KOPT-K1 (cell line): ENCODE measurements around the gene MRPL24.

Experiments used
- H3K27ac ChIP-seq: fragments of 200-600 bp; sonication (generic); 2 replicates; pipeline ENCODE4 v1.5.1; 2016; ENCODE audit warnings: antibody characterized with exemption, mild to moderate bottlenecking, low read depth, low read length; ENCODE audit not compliant: poor library complexity, severe bottlenecking
- H3K36me3 ChIP-seq: fragments of 200-600 bp; sonication (generic); 2 replicates; pipeline ENCODE4 v1.5.1; 2017; ENCODE audit warnings: antibody characterized with exemption, mild to moderate bottlenecking, low read length, moderate library complexity; ENCODE audit not compliant: insufficient read depth
- H3K9me3 ChIP-seq: fragments of 200-600 bp; sonication (generic); 2 replicates; pipeline ENCODE4 v1.5.1; 2017; ENCODE audit warnings: antibody characterized with exemption, low read length, mild to moderate bottlenecking; ENCODE audit not compliant: insufficient read depth, poor library complexity, severe bottlenecking

MRPL24 gene

GRCh38 chr1:156740741-156741480 lies at the start of gene MRPL24:
Gene MRPL24, minus strand, starts transcription at chr1:156741088. Its CDS starts 2,384 bp downstream, at chr1:156738704.
- Histone ChIP-seq H3K9me3 (no peaks in the 10 kb centered on the region), H3K36me3 (peaks cover 63% of the 10 kb centered on the region), H3K27ac (peak within 1 kb of the TSS; percentile 84)

GRCh38 chr1:156789621-156790318 lies 48.9 kb upstream of the MRPL24 start:
- peaks cover 95% of the 10 kb centered on the region for H3K36me3 ChIP-seq
- H3K27ac ChIP-seq: no peak overlapping the region
- no peaks in the 10 kb centered on the region for H3K9me3 ChIP-seq

- Histone ChIP-seq H3K9me3 (no peaks in the 10 kb centered on the region), H3K27ac (no peak overlapping the region), H3K36me3 (peaks cover 93% of the 10 kb centered on the region)
Measured at GRCh38 chr1:156788136-156788535, 47.2 kb upstream of the MRPL24 start.

GRCh38 chr1:156786640-156787039 lies 45.8 kb upstream of the MRPL24 start:
- no peak overlapping the region for H3K27ac ChIP-seq
- H3K36me3 ChIP-seq: peaks cover 93% of the 10 kb centered on the region
- no peaks in the 10 kb centered on the region for H3K9me3 ChIP-seq

- no peaks in the 10 kb centered on the region for H3K9me3 ChIP-seq
- no peak overlapping the region for H3K27ac ChIP-seq
- peaks cover 93% of the 10 kb centered on the region for H3K36me3 ChIP-seq
Measured at GRCh38 chr1:156785458-156785857, 44.6 kb upstream of the MRPL24 start.

- Histone ChIP-seq H3K9me3 (no peaks in the 10 kb centered on the region), H3K36me3 (peaks cover 66% of the 10 kb centered on the region), H3K27ac (no peak overlapping the region)
Measured at GRCh38 chr1:156781585-156782186, 40.8 kb upstream of the MRPL24 start.

DNA sequence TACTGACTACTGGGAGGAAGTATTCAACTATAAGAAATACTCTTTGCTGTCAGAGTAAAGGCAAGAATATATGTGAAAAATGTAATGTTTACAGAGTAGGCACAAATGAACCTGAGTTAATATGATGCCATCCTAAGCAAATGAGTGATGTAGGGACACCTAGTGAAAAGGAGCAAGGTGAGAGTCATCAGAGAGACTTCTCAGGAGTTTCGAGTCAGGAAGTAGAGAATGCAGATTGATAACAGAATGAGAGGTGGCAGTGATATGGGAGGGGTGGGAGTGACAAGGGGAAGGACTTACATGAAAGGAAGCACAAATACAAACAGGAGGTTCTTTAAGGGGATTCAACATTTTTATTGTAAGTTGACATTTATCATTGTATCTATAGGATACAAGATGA lies 36.7 kb upstream of the MRPL24 start:
- peaks cover 54% of the 10 kb centered on the region for H3K36me3 ChIP-seq
- H3K27ac ChIP-seq: no peak overlapping the region
- H3K9me3 ChIP-seq: no peaks in the 10 kb centered on the region

DNA sequence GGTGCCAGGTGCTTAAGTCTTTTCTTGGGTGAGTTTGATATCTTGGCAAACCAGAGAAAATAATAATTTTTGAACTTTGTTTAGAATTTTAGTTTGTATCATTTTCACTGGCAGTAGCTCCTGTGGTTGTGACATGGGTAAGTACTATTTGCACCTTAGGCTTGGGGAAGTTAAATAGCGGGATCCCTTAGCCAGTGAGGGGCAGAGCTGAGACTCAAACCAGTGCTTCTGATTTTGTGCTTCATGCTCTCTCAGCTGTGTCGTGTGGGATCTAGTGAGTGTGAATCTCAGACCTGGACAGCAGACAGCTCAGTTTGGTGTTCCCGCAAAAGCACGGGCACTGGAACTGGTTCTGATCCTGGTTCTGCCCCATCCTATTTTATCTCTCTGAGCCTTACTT lies 36.1 kb upstream of the MRPL24 start:
- no peak overlapping the region for H3K27ac ChIP-seq
- peaks cover 54% of the 10 kb centered on the region for H3K36me3 ChIP-seq

GRCh38 chr1:156775799-156776198 lies 34.9 kb upstream of the MRPL24 start:
- Histone ChIP-seq H3K9me3 (no peaks in the 10 kb centered on the region), H3K27ac (no peak overlapping the region), H3K36me3 (peaks cover 53% of the 10 kb centered on the region)

More for the DNA sequence above, 36.1 kb upstream of the MRPL24 start:
- H3K9me3 ChIP-seq: no peaks in the 10 kb centered on the region

- Histone ChIP-seq H3K27ac (no peak overlapping the region), H3K9me3 (no peaks in the 10 kb centered on the region), H3K36me3 (peaks cover 57% of the 10 kb centered on the region)
Measured at GRCh38 chr1:156773607-156774006, 32.7 kb upstream of the MRPL24 start.

- no peak overlapping the region for H3K27ac ChIP-seq
- H3K36me3 ChIP-seq: peaks cover 57% of the 10 kb centered on the region
- no peaks in the 10 kb centered on the region for H3K9me3 ChIP-seq
Measured at GRCh38 chr1:156772728-156773497, 32.0 kb upstream of the MRPL24 start.

- peaks cover 57% of the 10 kb centered on the region for H3K36me3 ChIP-seq
- H3K9me3 ChIP-seq: no peaks in the 10 kb centered on the region
- no peak overlapping the region for H3K27ac ChIP-seq
Measured at GRCh38 chr1:156772222-156772621, 31.3 kb upstream of the MRPL24 start.

DNA sequence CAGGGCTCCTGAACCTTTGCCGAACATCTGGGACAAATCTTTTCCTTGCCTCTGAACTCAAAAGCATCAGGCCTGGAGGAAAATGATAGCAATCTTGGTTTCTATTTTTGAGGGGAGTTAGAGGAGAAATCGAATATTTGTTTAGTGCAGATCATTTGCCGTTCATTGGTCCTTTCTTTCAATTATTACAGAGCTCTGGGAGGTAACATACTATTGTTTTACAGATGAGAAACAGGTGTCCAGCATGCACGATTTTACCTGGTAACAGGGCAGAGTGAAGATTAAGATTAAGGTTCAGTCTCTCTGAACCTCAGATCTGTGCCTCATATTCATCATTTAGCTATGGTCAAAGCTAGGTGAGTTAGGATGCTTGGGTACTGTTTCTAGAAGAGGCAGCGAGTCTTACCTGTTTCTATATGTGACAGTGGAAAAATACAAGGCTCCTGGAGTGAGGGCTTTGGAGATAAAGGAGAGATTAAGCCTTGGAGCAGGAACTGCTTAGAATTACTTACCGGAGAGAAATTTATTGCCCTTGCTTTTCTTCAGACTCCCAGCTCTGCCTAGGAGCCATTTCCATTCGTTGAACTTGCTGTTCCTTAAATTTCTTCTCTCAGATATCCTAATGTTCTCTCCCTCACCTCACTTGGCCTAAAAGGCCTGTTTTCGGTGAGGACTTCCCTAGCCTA lies 27.9 kb upstream of the MRPL24 start:
- Histone ChIP-seq H3K9me3 (no peaks in the 10 kb centered on the region), H3K27ac (peak overlapping the region; percentile 86), H3K36me3 (peaks cover 39% of the 10 kb centered on the region)

GRCh38 chr1:156767879-156768604 lies 27.2 kb upstream of the MRPL24 start:
- Histone ChIP-seq H3K9me3 (no peaks in the 10 kb centered on the region), H3K27ac (peak overlapping the region; percentile 86), H3K36me3 (peaks cover 32% of the 10 kb centered on the region)
